ENCODE results near the gene ACTA2.

DNA sequence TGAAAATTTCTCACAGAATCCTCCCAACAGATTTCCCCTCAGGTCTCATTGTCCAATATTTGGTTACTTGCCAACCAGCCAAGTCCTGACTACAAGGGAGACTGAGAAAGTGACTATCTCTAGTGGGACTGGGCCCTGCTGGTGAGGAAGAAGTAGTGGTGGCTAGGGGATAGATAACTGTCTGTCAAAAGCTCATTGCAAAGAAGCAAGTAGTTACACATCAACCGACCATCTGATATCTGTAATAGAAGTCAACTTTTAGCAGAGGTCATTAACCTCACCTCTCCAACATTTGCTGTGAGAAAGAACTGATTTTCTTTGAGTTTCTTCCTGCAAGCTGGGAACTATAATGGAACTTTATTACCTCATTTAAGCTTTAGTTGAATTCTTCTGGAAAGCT lies 57.3 kb downstream of the ACTA2 start:
- no peak for TF ChIP-seq CTCF (IDR thresholded peaks at IDR 0.05)
- TF ChIP-seq POLR2A (IDR thresholded peaks at IDR 0.05), result no peak
